HG02981 (cell line): Measurements from ENCODE around the gene TVP23B.
A peak's percentile ranks its signal among the peaks of the same experiment; 100 is the strongest.
"Not testable (repeated sequence)": the region's sequence is repeated elsewhere in the genome, so short reads cannot be mapped to it uniquely, and the experiment has no call there.

Experiments
- ATAC-seq: cut with Tn5 transposase; IDR thresholded peaks from one replicate; pipeline ENCODE4 v1.9.1; 2021; ENCODE audit warnings: mild to moderate bottlenecking, moderate library complexity; ENCODE audit not compliant: unreplicated experiment

TVP23B gene

GRCh38 chr17:18786890-18787289 lies 5.9 kb downstream of the TVP23B start:
- not testable (repeated sequence) for ATAC-seq

- not testable (repeated sequence) for ATAC-seq
Measured at GRCh38 chr17:18791402-18791801, 10.4 kb downstream of the TVP23B start.

GRCh38 chr17:18794841-18795240 lies 13.9 kb downstream of the TVP23B start:
- ATAC-seq, result not testable (repeated sequence)

- ATAC-seq, result not testable (repeated sequence)
Measured at GRCh38 chr17:18796887-18797286, 15.9 kb downstream of the TVP23B start.

- ATAC-seq, result not testable (repeated sequence)
Measured at GRCh38 chr17:18803458-18804245, 22.7 kb downstream of the TVP23B start.

- ATAC-seq, result not testable (repeated sequence)
Measured at GRCh38 chr17:18815924-18816323, 34.9 kb downstream of the TVP23B start.

- not testable (repeated sequence) for ATAC-seq
Measured at GRCh38 chr17:18816489-18817371, 35.7 kb downstream of the TVP23B start.

GRCh38 chr17:18821430-18821829 lies 40.4 kb downstream of the TVP23B start:
- not testable (repeated sequence) for ATAC-seq

GRCh38 chr17:18827613-18828012 lies 46.6 kb downstream of the TVP23B start:
- not testable (repeated sequence) for ATAC-seq

GRCh38 chr17:18848501-18848900 lies 67.5 kb downstream of the TVP23B start:
- no peak for ATAC-seq

GRCh38 chr17:18850679-18851078 lies 69.7 kb downstream of the TVP23B start:
- ATAC-seq, result no peak

- no peak for ATAC-seq
Measured at GRCh38 chr17:18851201-18851600, 70.2 kb downstream of the TVP23B start.

- ATAC-seq, result no peak
Measured at GRCh38 chr17:18854956-18855355, 74.0 kb downstream of the TVP23B start.

- peak; percentile 74 for ATAC-seq
Measured at GRCh38 chr17:18855831-18856569, 75.0 kb downstream of the TVP23B start.
